IMR-90 (cell line): ENCODE results near the gene IL20. TPM values are rescaled to one million over a fixed set of nuclear protein-coding genes. Genes with fewer than 3 reads are reported as not detected.

Experiments
- ATAC-seq: fragments of 200-7000 bp; cut with Tn5 transposase; 2 replicates; pipeline ENCODE4 v1.9.1; 2020; ENCODE audit warnings: low read depth, mild to moderate bottlenecking, moderate library complexity
- BruUV-seq: library from RNA; stranded (reverse); fragments of 400-500 nt; replicated peaks from 2 replicates; lab custom pipeline; 2021; lab: Mats Ljungman, UMichigan
- CTCF ChIA-PET: fragments of 300-600 bp; formaldehyde crosslinking; extraction: SDS; loops from one replicate; lab custom pipeline; 2021; ENCODE audit warnings: antibody characterized with exemption; lab: Yijun Ruan, JAX
- POLR2A ChIA-PET: fragments of 300-600 bp; sonication (Branson Sonifier 250); formaldehyde crosslinking; loops from one replicate; lab custom pipeline; 2022; ENCODE audit warnings: antibody characterized with exemption; ENCODE audit not compliant: unreplicated experiment; lab: Charles Lee
- DNase-seq: peaks from one replicate; pipeline ENCODE4 v3.0.0; 2013
- H2AFZ ChIP-seq: replicated peaks from 2 replicates; pipeline ENCODE3; 2013; ENCODE audit warnings: low read length, mild to moderate bottlenecking; ENCODE audit not compliant: poor library complexity
- H2AK5ac ChIP-seq: 2 replicates; pipeline ENCODE4 v1.6.1; 2013; ENCODE audit warnings: low read depth, low read length, inconsistent platforms
- H2AK9ac ChIP-seq: replicated peaks from 2 replicates; pipeline ENCODE3; 2013; ENCODE audit warnings: mild to moderate bottlenecking, low read depth, low read length, moderate library complexity; ENCODE audit not compliant: poor library complexity
- H2BK120ac ChIP-seq: 2 replicates; pipeline ENCODE4 v1.6.1; 2013; ENCODE audit warnings: low read depth, low read length, inconsistent platforms
- H2BK15ac ChIP-seq: 3 replicates; pipeline ENCODE4 v1.6.1; 2013; ENCODE audit warnings: low read depth, low read length, inconsistent platforms
- H2BK20ac ChIP-seq: 2 replicates; pipeline ENCODE4 v1.6.1; 2013; ENCODE audit warnings: low read depth, mild to moderate bottlenecking, inconsistent platforms, low read length, moderate library complexity
- H2BK5ac ChIP-seq: 2 replicates; pipeline ENCODE4 v1.6.1; 2013; ENCODE audit warnings: mild to moderate bottlenecking, low read depth, low read length, inconsistent platforms; ENCODE audit not compliant: poor library complexity, severe bottlenecking
- H3K14ac ChIP-seq: replicated peaks from 2 replicates; pipeline ENCODE4 v1.6.1; 2013; ENCODE audit warnings: low read depth, low read length, inconsistent platforms
- H3K18ac ChIP-seq: 2 replicates; pipeline ENCODE4 v1.6.1; 2013; ENCODE audit warnings: low read depth, low read length, control low read depth
- H3K23ac ChIP-seq: 2 replicates; pipeline ENCODE4 v1.6.1; 2013; ENCODE audit warnings: low read depth, low read length, inconsistent platforms
- H3K27ac ChIP-seq: 2 replicates; pipeline ENCODE4 v1.5.1; 2013; ENCODE audit warnings: mild to moderate bottlenecking, control low read depth, low read length; ENCODE audit not compliant: insufficient read depth
- H3K27me3 ChIP-seq: 2 replicates; pipeline ENCODE4 v1.6.1; 2013; ENCODE audit warnings: low read length; ENCODE audit not compliant: control insufficient read depth, insufficient read depth
- H3K36me3 ChIP-seq: 2 replicates; pipeline ENCODE4 v1.6.1; 2013; ENCODE audit warnings: low read length, mixed read lengths; ENCODE audit not compliant: control insufficient read depth, insufficient read depth
- H3K4ac ChIP-seq: 2 replicates; pipeline ENCODE4 v1.6.1; 2013; ENCODE audit warnings: low read depth, low read length, inconsistent platforms
- H3K4me1 ChIP-seq: 2 replicates; pipeline ENCODE4 v1.6.1; 2013; ENCODE audit warnings: low read length, mixed read lengths; ENCODE audit not compliant: control insufficient read depth, insufficient read depth
- H3K4me2 ChIP-seq: 2 replicates; pipeline ENCODE4 v1.6.1; 2013; ENCODE audit warnings: low read depth, mild to moderate bottlenecking, control low read depth, low read length, moderate library complexity
- H3K4me3 ChIP-seq: 2 replicates; pipeline ENCODE4 v1.5.1; 2013; ENCODE audit warnings: low read depth, mild to moderate bottlenecking, control low read depth, low read length, moderate library complexity; ENCODE audit not compliant: insufficient read depth
- H3K56ac ChIP-seq: 2 replicates; pipeline ENCODE4 v1.6.1; 2013; ENCODE audit warnings: low read length, inconsistent platforms; ENCODE audit not compliant: insufficient read depth; ENCODE audit errors: extremely low read depth
- H3K79me1 ChIP-seq, 2 experiments: 2 replicates each; pipeline ENCODE4 v1.6.1; 2013; ENCODE audit warnings: low read length in 2 of 2, inconsistent platforms in 1 of 2, low read depth in 1 of 2
- H3K9ac ChIP-seq: 2 replicates; pipeline ENCODE4 v1.6.1; 2013; ENCODE audit warnings: low read depth, low read length, control low read depth
- H3K9me1 ChIP-seq: 2 replicates; pipeline ENCODE4 v1.6.1; 2013; ENCODE audit warnings: low read length, inconsistent platforms; ENCODE audit not compliant: insufficient read depth
- H3K9me3 ChIP-seq: 2 replicates; pipeline ENCODE4 v1.6.1; 2013; ENCODE audit warnings: low read length; ENCODE audit not compliant: control insufficient read depth, insufficient read depth
- H4K20me1 ChIP-seq: 2 replicates; pipeline ENCODE4 v1.6.1; 2013; ENCODE audit warnings: low read length, inconsistent platforms; ENCODE audit not compliant: insufficient read depth
- H4K5ac ChIP-seq: 2 replicates; pipeline ENCODE4 v1.6.1; 2013; ENCODE audit warnings: mild to moderate bottlenecking, low read depth, low read length, control low read depth
- H4K8ac ChIP-seq, 2 experiments: 2 replicates each; pipeline ENCODE4 v1.6.1; 2013; ENCODE audit warnings: low read depth in 2 of 2, low read length in 2 of 2, control low read depth in 1 of 2, inconsistent platforms in 1 of 2
- H4K91ac ChIP-seq: 2 replicates; pipeline ENCODE4 v1.6.1; 2013; ENCODE audit warnings: low read depth, low read length, inconsistent platforms; ENCODE audit not compliant: insufficient read depth
- MAZ ChIP-seq: IDR thresholded peaks from 2 replicates; pipeline ENCODE4 v1.6.1; 2012; ENCODE audit warnings: low read depth, mild to moderate bottlenecking, low read length, improper control_type of control experiment, moderate library complexity, borderline replicate concordance
- WGBS, 2 experiments: methylation state at CpG; one replicate each; pipeline versions ENCODE4 v1.1.5 to v1.1.7; 2013; ENCODE audit warnings: missing lambda C conversion rate in 2 of 2; ENCODE audit not compliant: insufficient read length in 1 of 2; ENCODE audit errors: extremely low coverage in 2 of 2; 5-methylcytosine and 5-hydroxymethylcytosine counted together
- dilution Hi-C: fragments of 300-500 bp; cut with HindIII; formaldehyde crosslinking; loops from one replicate; pipeline ENCODE4 v1.14.3; 2018; ENCODE audit warnings: low sequenced_read_pairs; ENCODE audit not compliant: unreplicated experiment
- in situ Hi-C: fragments of 300-500 bp; cut with MboI; formaldehyde crosslinking; loops from 3 replicates; pipeline ENCODE4 v1.14.3; 2019; ENCODE audit warnings: low sequenced_read_pairs, inconsistent platforms, mixed read lengths
- intact Hi-C: fragments of 100-400 bp; cut with micrococcal nuclease; formaldehyde crosslinking; loops from 2 replicates; pipeline ENCODE4 v1.10.0; 2022
- polyA plus RNA-seq, 3 experiments: library from polyadenylated mRNA; depleted of rRNA; stranded (reverse); fragments of >200 nt; gene quantifications; 2 replicates each; pipeline ENCODE4 v1.2.3, GENCODE V29; 2012; ENCODE audit warnings: low replicate concordance in 1 of 3
- total RNA-seq: library from RNA; depleted of rRNA; stranded (reverse); fragments of >200 nt; gene quantifications from 2 replicates; pipeline ENCODE4 v1.2.3, GENCODE V29; 2012
- TF ChIP-seq, protein P1 (sequence below): fragments of 150-350 bp; IDR thresholded peaks from 2 replicates; pipeline ENCODE4 v1.6.1; 2017; ENCODE audit warnings: mild to moderate bottlenecking, antibody characterized with exemption, low read length, low read depth

Gene IL20
- total and polyA plus RNA-seq, 2 of the 4 experiments (the other 2 are of a cell fraction) = not detected

DNA sequence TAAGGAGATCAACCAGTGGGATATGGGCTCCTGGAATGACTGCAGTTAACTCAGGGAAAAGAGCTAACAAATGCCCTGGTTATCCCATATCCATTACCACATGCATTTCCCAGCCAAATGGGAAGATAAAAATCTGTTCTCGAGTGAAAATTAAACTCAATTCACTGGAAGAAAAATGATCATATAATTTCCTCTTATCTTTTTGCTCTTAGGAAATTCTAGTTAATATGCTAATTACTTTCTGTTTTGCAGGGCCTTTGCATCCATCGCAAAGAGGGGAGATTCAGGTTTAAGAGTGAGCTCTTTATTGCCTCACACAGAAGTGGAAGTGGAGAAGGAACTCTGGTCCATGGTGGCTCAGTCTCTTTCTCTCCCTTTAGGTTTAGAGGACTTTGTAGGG lies 28.0 kb downstream of the IL20 start:
- H3K9me3 ChIP-seq = no peaks in the 10 kb centered on the region
- H2AFZ ChIP-seq = no peak overlapping the region
- dilution Hi-C loops = no loop called here
- H4K20me1 ChIP-seq = no peaks in the 10 kb centered on the region
- no peak overlapping the region for H4K91ac ChIP-seq
- peak overlapping the region; percentile 22 for H2BK5ac ChIP-seq
- H3K18ac ChIP-seq = peak overlapping the region; percentile 43; the same call in 1 of the 2 replicates
- BruUV-seq = no TSS peak
- H3K27ac ChIP-seq = no peak overlapping the region
- no peak for TF ChIP-seq MAZ
- TF ChIP-seq, protein P1, sequence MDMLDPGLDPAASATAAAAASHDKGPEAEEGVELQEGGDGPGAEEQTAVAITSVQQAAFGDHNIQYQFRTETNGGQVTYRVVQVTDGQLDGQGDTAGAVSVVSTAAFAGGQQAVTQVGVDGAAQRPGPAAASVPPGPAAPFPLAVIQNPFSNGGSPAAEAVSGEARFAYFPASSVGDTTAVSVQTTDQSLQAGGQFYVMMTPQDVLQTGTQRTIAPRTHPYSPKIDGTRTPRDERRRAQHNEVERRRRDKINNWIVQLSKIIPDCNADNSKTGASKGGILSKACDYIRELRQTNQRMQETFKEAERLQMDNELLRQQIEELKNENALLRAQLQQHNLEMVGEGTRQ = no peak
- no peaks in the 10 kb centered on the region for H3K27me3 ChIP-seq
- no peaks in the 10 kb centered on the region for H3K36me3 ChIP-seq
- no CpG with 5 or more reads among the region's 2 CpGs for WGBS, 2 experiments
- in situ Hi-C loops = no loop called here
- no peak overlapping the region for H3K56ac ChIP-seq
- H2BK15ac ChIP-seq = no peak overlapping the region
- H2BK20ac ChIP-seq = peak overlapping the region; percentile 77; the same call in 1 of the 2 replicates
- no peak for DNase-seq
- H3K4ac ChIP-seq = no peak overlapping the region
- no peak overlapping the region; the same call in 1 of the 2 replicates for H3K23ac ChIP-seq
- H3K9ac ChIP-seq = no peak overlapping the region
- H3K9me1 ChIP-seq = peaks cover 39% of the 10 kb centered on the region
- no peak overlapping the region for H4K5ac ChIP-seq
- peaks cover 37% of the 10 kb centered on the region for H3K4me1 ChIP-seq
- ChIA-PET POLR2A (no interaction called here), CTCF (no interaction called here)
- peak overlapping the region; percentile 72; the same call in 1 of the 2 replicates for H2BK120ac ChIP-seq
- H3K14ac ChIP-seq = peak overlapping the region; percentile 74; the same call in 1 of the 2 replicates
- intact Hi-C loops = no loop called here
- H3K79me1 ChIP-seq = peaks cover 0 to 16% of the 10 kb centered on the region in 2 experiments; a peak in 1 of 4 replicates
- peak overlapping the region in 1 of 2 experiments; percentile 22; a peak in 2 of 4 replicates for H4K8ac ChIP-seq
- no peak overlapping the region for H3K4me2 ChIP-seq
- H2AK9ac ChIP-seq = no peak overlapping the region
- H2AK5ac ChIP-seq = peak overlapping the region; percentile 44; the same call in 1 of the 2 replicates
- no peak for ATAC-seq
- H3K4me3 ChIP-seq = no peak overlapping the region
